Karpas-422 (cell line): ENCODE data around the gene DCDC1. TPM values are rescaled to one million over a fixed set of nuclear protein-coding genes. Genes with fewer than 3 reads are reported as not detected.

Experiments used
- DNase-seq: peaks from one replicate; pipeline ENCODE4 v3.0.0-alpha.2; 2015
- H2AFZ ChIP-seq: fragments of 200-600 bp; sonication (generic); 2 replicates; pipeline ENCODE4 v1.6.1; 2014; ENCODE audit warnings: antibody characterized with exemption, low read length, mixed read lengths
- H3K27ac ChIP-seq: fragments of 200-600 bp; sonication (generic); 2 replicates; pipeline ENCODE4 v1.5.1; 2014; ENCODE audit warnings: mild to moderate bottlenecking, low read length, moderate library complexity
- H3K27me3 ChIP-seq: fragments of 200-600 bp; sonication (generic); 2 replicates; pipeline ENCODE4 v1.6.1; 2014; ENCODE audit warnings: low read length, mixed read lengths
- H3K36me3 ChIP-seq: fragments of 200-600 bp; sonication (generic); 2 replicates; pipeline ENCODE4 v1.6.1; 2014; ENCODE audit warnings: low read length, mixed read lengths; ENCODE audit not compliant: insufficient read depth
- H3K4me1 ChIP-seq: fragments of 200-600 bp; sonication (generic); 2 replicates; pipeline ENCODE4 v1.6.1; 2014; ENCODE audit warnings: mild to moderate bottlenecking, low read length, mixed read lengths
- H3K4me2 ChIP-seq: fragments of 200-600 bp; sonication (generic); 2 replicates; pipeline ENCODE4 v1.6.1; 2014; ENCODE audit warnings: low read length, low read depth, mild to moderate bottlenecking; ENCODE audit not compliant: poor library complexity, severe bottlenecking
- H3K4me3 ChIP-seq: fragments of 200-600 bp; sonication (generic); 2 replicates; pipeline ENCODE4 v1.5.1; 2014; ENCODE audit warnings: mild to moderate bottlenecking, antibody characterized with exemption, low read length, mixed read lengths
- H3K79me2 ChIP-seq: fragments of 200-600 bp; sonication (generic); 2 replicates; pipeline ENCODE4 v1.6.1; 2014; ENCODE audit warnings: mild to moderate bottlenecking, low read length, mixed read lengths
- H3K9ac ChIP-seq: fragments of 200-600 bp; sonication (generic); 2 replicates; pipeline ENCODE4 v1.6.0; 2014; ENCODE audit warnings: low read length
- H3K9me2 ChIP-seq: fragments of 200-600 bp; sonication (generic), shearing (Covaris generic); replicated peaks from 2 replicates; pipeline ENCODE4 v1.6.0; 2014; ENCODE audit warnings: mild to moderate bottlenecking, low read length, moderate library complexity; ENCODE audit not compliant: insufficient read depth
- H3K9me3 ChIP-seq: fragments of 300-700, 200-600 bp; sonication (generic); 2 replicates; pipeline ENCODE4 v1.6.1; 2014; ENCODE audit warnings: low read length, mixed read lengths
- H4K20me1 ChIP-seq: fragments of 200-600 bp; sonication (generic); 2 replicates; pipeline ENCODE4 v1.6.1; 2014; ENCODE audit warnings: mild to moderate bottlenecking, antibody characterized with exemption, low read length, low read depth; ENCODE audit not compliant: insufficient read depth
- total RNA-seq: library from RNA; depleted of rRNA; stranded (reverse); fragments of >200 nt; shearing (Covaris generic); gene quantifications from 2 replicates; pipeline ENCODE4 v1.2.3, GENCODE V29; 2014; ENCODE audit warnings: low replicate concordance

The DCDC1 gene
- total RNA-seq, 1 experiment from 2014 or later, result not detected

GRCh38 chr11:31120428-31120827 lies 249.1 kb downstream of the DCDC1 start:
- H3K4me1 ChIP-seq, result no peaks in the 10 kb centered on the region
- H3K4me2 ChIP-seq, result no peak overlapping the region

GRCh38 chr11:31118566-31118965 lies 251.0 kb downstream of the DCDC1 start:
- Histone ChIP-seq H3K9me3 (no peaks in the 10 kb centered on the region), H3K9ac (no peak overlapping the region), H3K79me2 (no peaks in the 10 kb centered on the region), H3K27me3 (no peaks in the 10 kb centered on the region), H3K36me3 (no peaks in the 10 kb centered on the region), H3K4me2 (no peak overlapping the region), H3K9me2 (no peaks in the 10 kb centered on the region; the same call in 1 of the 2 replicates), H3K4me3 (no peak overlapping the region), H3K27ac (no peak overlapping the region), H2AFZ (no peak overlapping the region), H3K4me1 (no peaks in the 10 kb centered on the region), H4K20me1 (no peaks in the 10 kb centered on the region)
- no peak for DNase-seq

More at GRCh38 chr11:31120428-31120827, 249.1 kb downstream of the DCDC1 start:
- H3K9me2 ChIP-seq, result no peaks in the 10 kb centered on the region
- no peak overlapping the region for H3K4me3 ChIP-seq
- H4K20me1 ChIP-seq, result no peaks in the 10 kb centered on the region
- no peaks in the 10 kb centered on the region for H3K9me3 ChIP-seq
- no peak overlapping the region for H2AFZ ChIP-seq
- H3K27me3 ChIP-seq, result no peaks in the 10 kb centered on the region
- DNase-seq, result no peak
- H3K36me3 ChIP-seq, result no peaks in the 10 kb centered on the region
- H3K9ac ChIP-seq, result no peak overlapping the region
- no peak overlapping the region for H3K27ac ChIP-seq
- no peaks in the 10 kb centered on the region for H3K79me2 ChIP-seq

GRCh38 chr11:31117038-31117437 lies 252.5 kb downstream of the DCDC1 start:
- Histone ChIP-seq H3K9me2 (no peaks in the 10 kb centered on the region; the same call in 1 of the 2 replicates), H3K79me2 (no peaks in the 10 kb centered on the region), H3K36me3 (no peaks in the 10 kb centered on the region), H3K4me1 (no peaks in the 10 kb centered on the region), H4K20me1 (no peaks in the 10 kb centered on the region), H3K4me2 (no peak overlapping the region), H2AFZ (no peak overlapping the region), H3K27ac (no peak overlapping the region), H3K9ac (no peak overlapping the region), H3K4me3 (no peak overlapping the region), H3K27me3 (no peaks in the 10 kb centered on the region), H3K9me3 (no peaks in the 10 kb centered on the region)
- no peak for DNase-seq

- H3K27me3 ChIP-seq, result no peaks in the 10 kb centered on the region
- no peaks in the 10 kb centered on the region for H3K36me3 ChIP-seq
- no peak overlapping the region for H3K9ac ChIP-seq
- no peak overlapping the region for H3K4me2 ChIP-seq
- no peak for DNase-seq
- H3K4me1 ChIP-seq, result no peaks in the 10 kb centered on the region
- no peaks in the 10 kb centered on the region; the same call in 1 of the 2 replicates for H3K9me2 ChIP-seq
- H4K20me1 ChIP-seq, result no peaks in the 10 kb centered on the region
- no peak overlapping the region for H2AFZ ChIP-seq
- H3K79me2 ChIP-seq, result no peaks in the 10 kb centered on the region
- no peak overlapping the region for H3K27ac ChIP-seq
- no peaks in the 10 kb centered on the region for H3K9me3 ChIP-seq
- no peak overlapping the region for H3K4me3 ChIP-seq
Observed at GRCh38 chr11:31114442-31114841, 255.1 kb downstream of the DCDC1 start.

- Histone ChIP-seq H3K4me2 (no peak overlapping the region), H3K4me3 (no peak overlapping the region), H3K9me3 (no peaks in the 10 kb centered on the region), H3K9me2 (no peaks in the 10 kb centered on the region; the same call in 1 of the 2 replicates), H3K36me3 (no peaks in the 10 kb centered on the region), H3K27me3 (no peaks in the 10 kb centered on the region), H3K9ac (no peak overlapping the region), H3K27ac (no peak overlapping the region), H3K79me2 (no peaks in the 10 kb centered on the region), H3K4me1 (no peaks in the 10 kb centered on the region), H2AFZ (no peak overlapping the region), H4K20me1 (no peaks in the 10 kb centered on the region)
- DNase-seq, result no peak
Observed at GRCh38 chr11:31110830-31111229, 258.7 kb downstream of the DCDC1 start.

GRCh38 chr11:31109446-31109845 lies 260.1 kb downstream of the DCDC1 start:
- no peaks in the 10 kb centered on the region for H3K9me3 ChIP-seq
- no peak overlapping the region for H3K27ac ChIP-seq
- no peaks in the 10 kb centered on the region for H3K4me1 ChIP-seq
- no peak overlapping the region for H3K4me3 ChIP-seq
- H3K4me2 ChIP-seq, result no peak overlapping the region
- H2AFZ ChIP-seq, result no peak overlapping the region
- no peaks in the 10 kb centered on the region for H4K20me1 ChIP-seq
- no peaks in the 10 kb centered on the region; the same call in 1 of the 2 replicates for H3K9me2 ChIP-seq
- no peak for DNase-seq
- H3K9ac ChIP-seq, result no peak overlapping the region
- no peaks in the 10 kb centered on the region for H3K79me2 ChIP-seq
- no peaks in the 10 kb centered on the region for H3K36me3 ChIP-seq
- H3K27me3 ChIP-seq, result no peaks in the 10 kb centered on the region

GRCh38 chr11:31107649-31108048 lies 261.9 kb downstream of the DCDC1 start:
- Histone ChIP-seq H4K20me1 (no peaks in the 10 kb centered on the region), H3K9ac (no peak overlapping the region), H3K27ac (no peak overlapping the region), H3K9me2 (no peaks in the 10 kb centered on the region), H3K79me2 (no peaks in the 10 kb centered on the region), H3K4me2 (no peak overlapping the region), H3K9me3 (no peaks in the 10 kb centered on the region), H2AFZ (no peak overlapping the region), H3K4me1 (no peaks in the 10 kb centered on the region), H3K27me3 (no peaks in the 10 kb centered on the region), H3K4me3 (no peak overlapping the region), H3K36me3 (no peaks in the 10 kb centered on the region)
- DNase-seq, result no peak

- peak; percentile 87 for DNase-seq
- Histone ChIP-seq H3K4me2 (no peak overlapping the region), H3K9me2 (no peaks in the 10 kb centered on the region), H3K9me3 (no peaks in the 10 kb centered on the region), H3K4me1 (no peaks in the 10 kb centered on the region), H2AFZ (0 out of 2 replicates have a peak overlapping the region, but pooled peaks have one; percentile 23), H3K36me3 (no peaks in the 10 kb centered on the region), H3K27ac (no peak overlapping the region), H3K79me2 (no peaks in the 10 kb centered on the region), H4K20me1 (no peaks in the 10 kb centered on the region), H3K27me3 (no peaks in the 10 kb centered on the region), H3K4me3 (no peak overlapping the region), H3K9ac (no peak overlapping the region)
Observed at GRCh38 chr11:31106968-31107576, 262.5 kb downstream of the DCDC1 start.
